Measurements from ENCODE around the gene MMD.
"Not testable (repeated sequence)": the region's sequence is repeated elsewhere in the genome, so short reads cannot be mapped to it uniquely, and the experiment has no call there.

The MMD gene

DNA sequence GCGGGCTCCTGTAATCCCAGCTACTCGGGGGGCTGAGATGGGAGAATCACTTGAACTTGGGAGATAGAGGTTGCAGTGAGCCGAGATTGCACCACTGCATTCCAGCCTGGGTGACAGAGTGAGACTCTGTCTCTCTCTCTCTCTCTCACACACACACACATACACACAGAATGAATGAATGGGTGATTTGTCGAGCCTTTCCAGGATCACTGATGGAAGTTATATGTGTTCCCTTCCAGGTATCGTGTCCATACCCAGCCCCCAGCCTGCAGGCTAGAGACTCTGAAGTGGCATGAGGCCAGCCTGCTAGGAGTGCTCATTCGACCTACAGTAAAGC is 1.2 kb upstream of the MMD start:
- not testable (repeated sequence) for DNase-seq (ENCODE audit: low read depth)

DNA sequence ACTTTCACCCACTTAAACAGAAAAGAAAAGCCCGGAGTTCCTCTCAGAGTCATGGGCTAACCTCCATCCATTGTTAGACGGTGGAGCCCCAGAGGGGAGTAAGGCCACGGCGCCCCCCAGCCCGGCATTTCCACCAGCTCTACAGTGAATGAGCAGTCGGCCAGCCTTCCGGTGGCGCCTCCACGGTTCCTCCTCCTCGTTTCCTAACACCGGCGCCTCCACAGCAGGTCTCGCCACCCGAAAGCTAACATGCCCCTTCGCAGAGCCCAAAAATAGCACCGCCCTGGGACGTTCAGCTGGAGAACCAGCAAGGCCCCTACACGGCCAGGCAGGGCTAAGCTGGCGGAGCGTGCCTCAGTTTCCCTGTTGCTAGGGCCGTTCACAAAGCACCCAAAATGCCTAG is 858 bp downstream of the MMD start:
- DNase-seq (ENCODE audit: low read depth), result peak; percentile 11

DNA sequence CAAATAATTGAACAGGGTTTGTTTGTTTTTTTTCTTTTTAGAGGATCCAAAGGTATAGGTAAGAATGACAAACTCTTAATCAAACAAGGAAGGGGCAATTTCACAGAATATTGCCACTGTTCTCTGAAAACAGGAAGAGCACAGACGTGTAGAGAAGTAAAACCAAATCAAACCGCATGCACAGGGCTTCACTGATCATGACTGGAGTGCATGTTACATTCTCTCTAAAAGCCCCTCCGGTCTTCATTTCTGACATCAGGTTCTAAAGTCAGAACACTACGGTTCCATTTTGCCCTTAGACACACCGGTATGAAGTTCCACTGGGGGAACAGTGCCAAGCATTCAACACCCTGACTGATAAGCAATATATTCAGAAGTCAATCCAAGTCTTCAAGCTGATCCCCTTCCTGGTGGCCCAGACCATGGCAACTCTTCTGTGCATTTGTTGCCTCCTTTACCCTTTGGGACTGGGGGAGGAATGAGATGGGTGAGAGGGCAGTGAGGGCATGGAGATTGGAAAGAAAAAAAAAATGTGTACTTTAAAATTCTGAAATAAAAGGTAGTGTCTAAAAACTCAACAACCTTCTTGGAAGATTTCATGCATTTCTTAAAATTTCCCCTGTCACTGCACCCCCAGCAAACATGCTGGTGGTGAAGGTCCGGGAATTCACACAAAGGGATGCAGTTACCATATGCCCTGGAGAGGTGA is 1.4 kb downstream of the MMD start:
- peak; percentile 2 for DNase-seq (ENCODE audit: low read depth)

DNA sequence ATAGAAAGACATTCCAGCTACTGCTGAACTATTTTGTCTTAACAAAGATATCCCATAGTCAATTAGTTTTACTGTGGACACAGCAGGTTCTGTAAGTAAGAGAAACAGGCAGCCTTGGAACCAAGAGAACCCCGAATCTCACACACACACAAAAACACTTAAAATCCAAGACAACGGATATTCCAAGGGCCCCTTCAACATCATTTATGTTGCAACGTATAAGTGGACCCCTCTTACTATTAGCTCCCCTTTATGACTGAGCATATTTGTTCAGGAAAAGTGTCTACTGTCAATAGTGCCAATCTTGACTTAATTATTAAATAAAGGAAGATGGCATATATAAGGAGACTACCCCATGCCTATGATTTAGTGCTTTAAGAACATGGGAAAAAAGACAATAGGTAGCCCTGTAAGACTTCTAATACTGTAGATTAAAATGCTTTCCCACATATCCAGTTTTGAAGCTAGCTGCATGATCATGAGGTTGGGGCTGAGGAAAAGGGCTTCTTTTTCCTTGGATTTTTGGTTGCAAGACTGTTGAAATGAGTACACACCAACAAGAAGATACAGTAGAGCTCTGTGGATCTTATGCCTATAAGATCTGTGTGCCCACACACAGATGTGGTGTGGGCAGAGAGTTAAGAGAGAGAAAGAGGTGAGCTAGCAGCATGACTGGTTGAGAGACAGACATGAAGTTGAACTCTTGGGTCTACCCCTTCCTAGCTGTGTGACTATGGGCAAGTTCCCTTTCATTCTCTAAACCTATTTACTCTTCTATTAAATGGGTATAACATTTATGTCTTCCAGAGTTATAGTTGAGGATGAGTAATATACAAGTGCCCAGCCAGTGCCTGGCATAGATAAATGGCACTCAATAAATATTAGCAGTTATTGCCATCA is 3.0 kb downstream of the MMD start:
- no peak for DNase-seq (ENCODE audit: low read depth)

DNA sequence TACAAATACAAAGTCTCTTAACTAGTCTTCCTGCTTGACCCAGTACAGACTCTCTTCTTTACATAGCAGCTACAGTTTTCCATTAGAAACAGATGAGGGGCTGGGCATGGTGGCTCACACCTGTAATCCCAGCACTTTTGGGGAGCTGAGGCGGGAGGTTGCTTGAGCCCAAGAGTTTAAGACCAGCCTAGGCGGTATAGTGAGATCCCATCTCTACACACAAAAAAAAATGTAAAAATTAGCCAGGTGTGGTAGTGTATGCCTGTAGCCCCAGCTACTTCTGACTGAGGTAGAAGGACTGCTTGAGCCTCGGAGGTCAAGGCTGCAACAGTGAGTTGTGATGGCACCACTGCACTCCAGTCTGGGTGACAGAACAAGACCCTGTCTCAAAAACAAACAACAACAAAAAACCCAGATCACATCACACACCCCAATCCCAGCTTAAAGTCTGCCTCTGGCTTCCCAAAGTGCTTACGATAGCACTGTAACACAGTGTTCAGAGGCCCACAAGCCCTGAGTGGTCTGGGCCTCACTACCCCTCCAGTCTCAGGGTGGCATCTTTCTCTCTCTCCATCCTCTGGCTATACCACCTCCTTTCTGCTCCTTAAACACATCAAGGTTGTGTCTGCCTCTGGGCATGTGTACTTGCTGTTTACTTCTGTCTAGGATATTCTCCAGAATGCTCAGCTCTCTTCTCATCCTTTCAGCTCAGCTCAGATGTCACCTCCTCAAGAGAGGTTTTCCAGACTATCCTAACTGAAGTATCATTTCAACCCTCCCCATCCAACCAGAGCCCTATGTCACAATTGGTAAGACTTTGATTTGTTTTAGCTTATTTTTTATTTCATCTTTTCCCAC is 4.0 kb downstream of the MMD start:
- no peak for DNase-seq (ENCODE audit: low read depth)

DNA sequence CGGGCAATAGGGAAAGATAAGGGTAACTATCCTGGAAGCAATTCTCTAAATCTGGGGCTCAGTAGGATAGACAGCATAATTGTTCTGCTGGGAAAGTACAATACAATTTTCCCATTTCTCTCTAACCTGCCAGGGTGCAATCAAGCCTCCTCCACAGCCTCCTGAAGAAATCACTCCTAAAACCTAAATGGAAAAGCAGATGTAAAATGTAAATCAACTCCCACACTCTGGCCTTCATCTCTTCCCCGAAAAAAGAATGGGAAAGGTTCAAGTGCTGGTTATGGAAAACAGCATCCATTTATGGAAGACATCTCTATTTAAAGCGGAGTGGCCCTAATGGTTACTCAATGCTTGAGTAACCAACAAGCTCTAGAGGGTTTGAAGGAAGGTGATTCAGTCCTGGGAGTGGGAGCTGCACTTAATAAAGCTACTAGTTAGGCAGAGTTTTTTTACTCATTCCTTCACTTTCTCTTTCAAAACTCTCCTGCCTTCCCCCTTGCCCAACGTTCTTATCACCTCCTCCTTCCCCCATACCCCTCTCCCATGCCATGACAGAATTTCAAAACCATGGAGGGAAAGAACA is 5.1 kb downstream of the MMD start:
- no peak for DNase-seq (ENCODE audit: low read depth)

DNA sequence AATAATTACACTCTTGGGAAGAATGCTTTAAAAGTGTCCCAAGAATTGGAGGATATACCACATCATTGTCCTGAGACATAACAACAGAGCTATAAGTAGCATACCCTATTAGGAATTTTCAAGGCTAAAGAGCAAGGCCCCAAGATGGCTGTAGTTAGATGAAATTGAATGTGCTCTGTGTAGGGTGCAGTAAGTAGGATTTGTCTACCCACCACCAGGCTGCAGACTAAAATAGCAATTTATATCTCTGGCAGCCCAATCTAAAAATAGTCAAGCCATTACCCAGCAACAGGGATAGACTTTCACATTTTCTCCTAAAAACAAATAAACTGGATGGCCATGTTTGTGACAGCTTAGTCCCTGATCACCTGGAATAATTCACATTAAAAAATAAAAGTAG is 5.6 kb downstream of the MMD start:
- DNase-seq (ENCODE audit: low read depth), result no peak

DNA sequence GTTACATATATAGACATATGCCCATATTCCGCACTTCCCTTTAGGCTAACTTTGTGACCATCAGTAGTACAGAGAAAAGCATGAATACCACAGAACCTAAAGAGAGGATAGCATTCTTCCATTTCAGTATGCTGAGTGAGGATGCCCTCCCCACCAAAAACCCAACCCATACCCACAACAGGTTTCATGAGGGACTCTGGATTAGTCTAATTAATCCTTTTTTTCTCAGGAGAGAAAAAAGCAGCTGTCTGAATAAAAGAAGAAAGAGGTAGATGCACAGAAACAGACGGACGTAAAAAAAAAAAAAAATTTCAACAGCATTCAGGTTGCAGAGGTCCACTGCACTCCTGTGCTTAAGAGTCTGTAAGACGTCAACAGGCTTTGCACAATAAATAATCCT is 6.7 kb downstream of the MMD start:
- DNase-seq (ENCODE audit: low read depth), result no peak

DNA sequence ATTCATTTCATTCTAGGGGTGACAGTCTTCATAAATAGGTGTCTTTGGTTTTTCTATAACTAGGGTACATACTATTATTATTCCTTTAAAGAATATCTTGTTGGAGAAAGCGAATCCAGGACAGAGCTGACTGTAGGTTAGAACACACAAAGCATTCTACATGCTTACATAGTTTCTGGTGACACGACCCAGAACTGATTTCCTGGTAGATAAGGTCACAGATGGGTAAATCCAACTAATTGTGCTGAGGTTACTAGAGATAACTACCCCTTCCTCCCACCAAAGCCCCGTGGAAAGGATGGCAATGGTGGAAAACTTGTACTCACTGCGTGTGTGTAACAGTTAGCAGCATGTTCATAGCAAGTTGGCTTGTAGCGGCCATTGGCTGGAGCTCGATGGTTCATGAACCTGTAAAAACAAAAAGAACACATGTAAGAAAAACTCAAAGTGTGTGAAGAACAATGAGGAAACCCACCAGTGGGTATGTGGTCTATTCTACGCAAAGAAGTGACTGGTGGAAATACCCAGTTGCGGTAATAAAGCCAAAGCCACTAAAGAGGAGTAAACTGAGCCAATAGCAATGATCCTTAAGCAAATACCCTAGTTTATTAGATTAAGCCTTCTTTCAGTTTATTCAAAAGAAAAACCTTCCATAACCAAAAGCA is 7.7 kb downstream of the MMD start:
- DNase-seq (ENCODE audit: low read depth), result no peak

DNA sequence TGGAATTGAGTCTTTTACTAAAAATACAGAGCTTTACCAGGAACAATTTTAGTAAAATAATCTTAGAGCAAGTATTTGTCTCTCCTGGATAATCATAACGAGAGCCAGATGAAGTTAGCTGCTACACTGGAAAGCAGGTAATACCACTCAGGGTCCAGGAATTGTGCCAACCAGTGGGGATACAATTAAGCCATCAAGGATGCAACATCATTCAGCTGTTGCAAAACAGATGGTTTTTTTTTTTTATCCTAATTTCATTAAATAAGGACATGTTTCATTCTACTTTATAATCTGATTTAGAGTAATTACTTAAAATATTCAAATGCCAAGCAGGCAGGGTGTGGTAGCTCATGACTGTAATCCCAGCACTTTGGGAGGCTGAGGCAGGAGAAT is 10.2 kb downstream of the MMD start:
- no peak for DNase-seq (ENCODE audit: low read depth)

DNA sequence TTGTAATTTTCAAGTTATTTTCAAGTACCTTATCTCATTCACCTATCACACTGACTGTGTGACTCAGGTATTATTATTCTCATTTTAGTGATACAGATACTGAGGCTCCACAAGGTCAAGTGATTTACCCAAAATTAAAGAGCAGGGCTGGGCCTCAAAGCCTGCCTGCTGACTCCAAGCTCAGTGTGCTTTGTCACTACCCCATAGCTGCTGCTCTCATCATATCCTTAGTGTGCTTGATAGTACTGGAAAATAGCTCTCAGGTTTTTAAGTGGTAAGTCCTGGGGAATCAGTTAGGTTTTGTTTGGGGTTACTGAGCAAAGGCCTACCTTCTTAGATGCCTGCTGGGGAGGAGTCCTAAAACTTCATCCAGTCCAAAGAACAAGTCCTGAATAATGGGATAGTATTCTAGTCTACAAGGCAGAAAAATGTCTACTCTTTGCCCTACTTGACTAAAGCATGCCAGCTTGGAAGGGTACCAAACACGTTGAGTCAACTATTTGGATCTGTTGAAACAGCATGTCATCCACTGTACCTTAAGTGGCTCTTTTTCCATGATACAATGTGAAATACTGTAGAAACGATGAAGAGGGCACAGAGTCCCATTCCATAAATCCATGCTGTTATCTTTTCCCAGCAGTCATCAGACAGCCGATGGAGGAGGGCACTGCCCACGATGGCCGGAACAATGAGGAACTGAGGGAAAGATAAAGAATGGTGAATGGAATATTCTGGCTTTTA is 10.7 kb downstream of the MMD start:
- DNase-seq (ENCODE audit: low read depth), result no peak

DNA sequence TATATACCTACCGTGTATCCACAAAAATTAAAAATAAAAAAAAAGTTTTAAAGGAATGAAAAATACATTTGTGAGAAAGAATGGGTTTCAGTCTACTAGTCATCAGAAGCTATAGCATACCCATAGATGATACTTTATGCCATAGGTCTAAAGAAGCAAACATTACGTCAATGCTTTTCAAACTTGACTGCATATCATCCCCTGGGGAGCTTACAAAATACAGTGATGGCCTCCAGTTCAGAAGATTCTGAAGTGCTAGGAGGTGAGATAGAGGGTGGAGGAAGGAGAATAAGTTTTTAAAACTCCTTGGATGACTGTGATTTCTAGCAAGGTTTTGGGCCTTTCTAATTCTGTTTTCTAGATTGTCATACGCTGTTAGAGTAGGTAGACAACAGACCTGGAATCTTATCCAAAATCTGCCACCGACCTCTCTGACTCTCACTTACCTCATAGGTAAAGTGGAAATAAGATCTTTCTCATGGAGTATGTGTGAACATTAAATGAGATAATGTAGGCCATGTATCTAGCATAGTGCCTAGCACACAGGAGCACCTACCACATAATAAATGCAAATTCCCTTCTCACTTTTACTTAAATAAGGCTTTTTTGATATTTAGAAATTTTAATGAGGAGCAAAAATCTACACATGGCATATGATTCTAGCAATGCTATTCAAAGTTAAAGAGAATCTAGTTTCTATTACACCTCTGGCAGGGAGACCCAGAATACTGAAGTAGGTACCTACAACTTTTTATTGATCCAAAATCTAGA is 12.4 kb downstream of the MMD start:
- DNase-seq (ENCODE audit: low read depth), result no peak

DNA sequence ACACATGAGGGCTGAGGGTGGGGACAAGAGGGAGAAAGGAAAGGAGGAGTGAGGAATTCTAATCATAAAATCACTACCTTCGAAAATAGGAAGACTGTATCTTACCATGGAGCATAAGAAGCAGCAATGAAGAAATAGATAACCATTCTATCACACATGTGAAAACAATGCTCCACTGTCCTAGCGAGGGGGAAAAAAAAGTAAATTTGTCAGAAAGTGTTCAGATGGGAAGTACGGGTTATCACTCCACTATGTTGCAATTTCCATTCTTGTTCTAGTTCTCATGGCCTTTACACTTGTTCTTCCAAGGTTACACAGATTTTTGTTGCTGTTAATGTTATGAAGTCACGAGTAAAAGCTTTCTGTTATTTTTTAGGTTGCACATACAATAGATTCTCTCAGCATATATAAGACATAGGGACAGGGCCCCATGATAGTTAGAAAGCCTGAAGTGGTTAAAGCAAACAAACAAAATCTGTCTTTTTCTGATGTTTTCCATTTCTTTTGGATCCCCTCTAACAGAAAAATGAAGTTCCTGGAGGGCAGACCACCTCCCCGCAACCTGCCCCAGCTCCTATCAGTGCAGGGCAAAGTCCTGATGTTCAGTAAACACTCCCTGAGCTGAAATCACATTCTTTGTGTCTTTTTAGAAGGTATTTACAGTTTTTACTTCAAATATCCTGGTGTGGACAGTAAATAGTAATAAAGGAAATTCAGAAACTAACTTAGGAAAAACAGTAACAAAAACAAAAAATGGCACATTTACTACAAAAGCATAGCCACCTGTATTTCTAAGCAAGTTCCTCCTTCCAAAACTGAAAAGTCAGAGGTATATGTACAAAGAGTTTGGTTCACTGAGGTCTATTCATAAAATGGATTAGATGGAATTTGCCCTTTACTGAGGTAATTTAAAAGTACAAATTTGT is 13.7 kb downstream of the MMD start:
- no peak for DNase-seq (ENCODE audit: low read depth)

DNA sequence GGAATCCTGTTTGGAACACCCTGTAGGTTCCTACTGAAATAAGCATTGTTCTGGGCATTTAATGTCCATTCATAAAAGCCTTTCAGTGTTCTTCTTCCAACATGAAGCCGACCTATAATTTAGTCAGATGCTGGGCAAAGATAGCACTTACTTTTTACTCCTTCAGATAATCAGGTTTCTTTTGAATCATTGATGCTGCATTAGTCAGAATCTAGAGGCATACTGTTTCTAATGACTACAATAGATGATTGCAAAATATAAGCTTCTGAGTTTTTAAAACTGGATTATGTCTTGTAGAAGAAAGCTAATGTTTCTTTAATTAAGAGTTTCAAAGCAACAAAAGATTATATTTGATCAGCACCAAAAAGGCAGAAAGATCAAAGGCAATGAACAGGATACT is 16.0 kb downstream of the MMD start:
- DNase-seq (ENCODE audit: low read depth), result no peak

DNA sequence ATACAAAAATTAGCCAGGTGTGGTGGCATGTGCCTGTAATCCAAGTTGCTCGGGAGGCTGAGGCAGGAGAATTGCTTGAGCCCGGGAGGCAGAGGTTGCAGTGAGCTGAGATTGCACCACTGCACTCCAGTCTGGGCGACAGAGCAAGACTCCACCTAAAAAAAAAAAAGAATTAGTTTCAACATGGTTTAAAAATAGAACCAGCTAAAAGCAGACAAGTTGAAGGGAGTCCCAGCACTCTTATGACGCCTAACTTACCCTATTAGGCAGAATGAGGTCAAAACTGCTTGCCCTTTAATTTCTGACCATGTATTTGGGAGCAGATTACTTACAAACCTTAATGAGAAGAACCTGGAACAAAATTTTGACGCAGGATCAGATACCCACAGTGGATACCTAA is 17.4 kb downstream of the MMD start:
- not testable (repeated sequence) for DNase-seq (ENCODE audit: low read depth)

DNA sequence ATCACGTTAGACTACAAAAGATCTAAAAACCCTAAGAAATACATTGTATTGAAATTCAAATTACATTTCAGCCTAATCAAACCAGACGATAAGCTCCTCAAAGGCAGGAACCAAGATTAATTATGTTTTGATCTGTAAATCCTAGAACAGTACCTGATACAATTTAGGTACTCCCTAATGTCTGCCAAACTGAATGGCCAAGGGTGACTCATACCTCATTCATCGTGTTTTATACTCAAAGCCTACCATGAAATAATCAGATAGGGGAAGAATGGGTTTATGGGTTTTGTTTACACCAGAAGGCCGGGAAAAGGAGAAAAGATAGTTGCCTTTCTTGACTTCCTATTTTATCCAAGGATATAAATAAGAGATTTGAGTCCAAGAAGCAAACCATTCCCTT is 19.3 kb downstream of the MMD start:
- no peak for DNase-seq (ENCODE audit: low read depth)

DNA sequence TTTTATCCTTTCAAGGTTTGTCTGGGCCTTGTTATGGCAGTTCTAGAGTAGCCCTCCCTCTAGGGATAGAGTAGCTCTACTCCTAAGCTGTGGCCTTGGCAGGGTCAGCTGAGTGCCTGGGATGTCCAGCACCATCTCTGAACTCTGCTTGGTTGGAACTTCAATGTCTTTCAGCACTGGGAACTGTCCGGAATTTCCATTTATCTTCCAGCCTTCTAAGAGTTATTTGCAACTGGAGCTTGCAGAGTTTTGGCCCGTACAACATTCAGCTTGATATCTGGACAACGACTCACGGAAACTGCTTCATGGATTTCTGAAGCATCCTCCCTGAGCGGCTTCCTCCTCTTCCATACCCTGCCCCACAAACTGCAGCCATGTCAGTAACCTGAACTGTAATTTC is 22.9 kb downstream of the MMD start:
- DNase-seq (ENCODE audit: low read depth), result no peak

DNA sequence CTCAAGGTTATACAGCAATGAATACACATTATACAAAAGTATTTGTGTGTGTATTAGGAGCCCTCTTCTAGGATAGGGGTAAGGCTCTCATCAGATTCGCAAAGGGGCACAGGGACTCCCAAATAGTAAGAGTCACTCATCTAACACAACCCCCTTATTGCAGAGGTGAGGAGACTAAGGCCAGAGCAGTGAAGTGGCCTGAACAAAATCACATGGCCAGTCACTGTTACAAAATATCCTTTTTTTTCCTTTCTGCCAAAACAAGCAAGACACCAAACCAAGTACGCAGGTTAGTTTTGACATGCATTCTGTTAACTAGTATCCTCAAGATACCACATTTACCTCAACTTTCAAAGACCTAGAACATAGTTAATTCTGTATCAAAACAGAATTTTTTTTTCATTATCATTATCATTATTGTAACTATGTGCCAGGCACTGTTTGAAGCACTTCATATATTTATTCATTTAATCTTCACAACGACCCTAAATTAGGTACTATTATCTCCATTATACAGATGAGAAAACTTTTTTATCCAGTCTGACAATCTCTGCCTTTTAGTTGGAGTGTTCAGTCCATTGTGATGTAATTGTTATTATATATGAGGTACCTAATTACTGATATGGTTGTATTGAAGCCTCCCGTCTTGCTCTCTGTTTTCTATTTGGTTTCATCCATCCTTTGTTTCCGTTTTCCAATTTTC is 25.7 kb downstream of the MMD start:
- no peak for DNase-seq (ENCODE audit: low read depth)

Data from activated T-helper 9 cell treated with anti-CD3 and anti-CD28 coated beads, Interleukin-2, amount 50 U/mL, for 16 hours (primary cell).